CD4-positive, alpha-beta T cell treated with Interleukin-10 for 1 hour (primary cell): ENCODE data around the gene CENPE.
A peak's percentile ranks its signal among the peaks of the same experiment; 100 is the strongest.
"Not testable (repeated sequence)": the region's sequence is repeated elsewhere in the genome, so short reads cannot be mapped to it uniquely, and the experiment has no call there.

Experiments
- DNase-seq: peaks from one replicate; pipeline ENCODE4 v3.0.0-alpha.2; 2020

CENPE gene

GRCh38 chr4:103198111-103198765, at the start of gene CENPE:
CENPE (minus strand) TSS chr4:103198343; CDS start chr4:103198319, 24 bp downstream.
- peak; percentile 89 for DNase-seq

GRCh38 chr4:103244251-103244650, 46.1 kb upstream of the CENPE start:
- DNase-seq, result no peak

- DNase-seq, result not testable (repeated sequence)
Measured at GRCh38 chr4:103230938-103231337, 32.8 kb upstream of the CENPE start.

GRCh38 chr4:103223556-103223955, 25.4 kb upstream of the CENPE start:
- not testable (repeated sequence) for DNase-seq

GRCh38 chr4:103207673-103208072, 9.5 kb upstream of the CENPE start:
- no peak for DNase-seq

- DNase-seq, result no peak
Measured at GRCh38 chr4:103204111-103204510, 6.0 kb upstream of the CENPE start.

GRCh38 chr4:103201724-103202123, 3.6 kb upstream of the CENPE start:
- DNase-seq, result no peak

GRCh38 chr4:103201253-103201652, 3.1 kb upstream of the CENPE start:
- no peak for DNase-seq

- DNase-seq, result no peak
Measured at GRCh38 chr4:103199009-103199408, 866 bp upstream of the CENPE start.

GRCh38 chr4:103197765-103198110, 405 bp downstream of the CENPE start:
- no peak for DNase-seq

GRCh38 chr4:103193457-103193856, 4.7 kb downstream of the CENPE start:
- no peak for DNase-seq

GRCh38 chr4:103171006-103171405, 27.1 kb downstream of the CENPE start:
- no peak for DNase-seq

GRCh38 chr4:103169750-103170149, 28.4 kb downstream of the CENPE start:
- not testable (repeated sequence) for DNase-seq

GRCh38 chr4:103168993-103169392, 29.1 kb downstream of the CENPE start:
- DNase-seq, result no peak

GRCh38 chr4:103162176-103162575, 36.0 kb downstream of the CENPE start:
- DNase-seq, result no peak

- no peak for DNase-seq
Measured at GRCh38 chr4:103158760-103159159, 39.4 kb downstream of the CENPE start.

- no peak for DNase-seq
Measured at GRCh38 chr4:103156106-103156505, 42.0 kb downstream of the CENPE start.

- no peak for DNase-seq
Measured at GRCh38 chr4:103152381-103152780, 45.8 kb downstream of the CENPE start.

- DNase-seq, result no peak
Measured at GRCh38 chr4:103150677-103151076, 47.5 kb downstream of the CENPE start.

- no peak for DNase-seq
Measured at GRCh38 chr4:103144926-103145325, 53.2 kb downstream of the CENPE start.

- DNase-seq, result no peak
Measured at GRCh38 chr4:103137446-103137827, 60.7 kb downstream of the CENPE start.

- DNase-seq, result peak; percentile 4
Measured at GRCh38 chr4:103136671-103137445, 61.3 kb downstream of the CENPE start.

- no peak for DNase-seq
Measured at GRCh38 chr4:103129174-103129573, 69.0 kb downstream of the CENPE start.

- no peak for DNase-seq
Measured at GRCh38 chr4:103126126-103126525, 72.0 kb downstream of the CENPE start.

GRCh38 chr4:103123114-103123513, 75.0 kb downstream of the CENPE start:
- DNase-seq, result no peak
